MM.1S (cell line): ENCODE data around the gene OSGEP.

Experiments
- DNase-seq: peaks from one replicate; pipeline ENCODE4 v3.0.0-alpha.2; 2015
- H2AFZ ChIP-seq: fragments of 300-600 bp; sonication (generic); 2 replicates; pipeline ENCODE4 v1.6.0; 2016; ENCODE audit warnings: antibody characterized with exemption, low read length
- H3F3A ChIP-seq: fragments of 300-600 bp; sonication (generic); 2 replicates; pipeline ENCODE4 v1.6.1; 2016; ENCODE audit warnings: mild to moderate bottlenecking, antibody characterized with exemption, low read length, moderate library complexity, mixed read lengths; ENCODE audit not compliant: insufficient read depth
- H3K27ac ChIP-seq: fragments of 300-600 bp; sonication (generic); 2 replicates; pipeline ENCODE4 v1.5.1; 2016; ENCODE audit warnings: mild to moderate bottlenecking, low read length
- H3K27me3 ChIP-seq: fragments of 300-600 bp; sonication (generic); replicated peaks from 2 replicates; pipeline ENCODE4 v1.6.0; 2016; ENCODE audit warnings: low read length; ENCODE audit not compliant: insufficient read depth
- H3K36me3 ChIP-seq: fragments of 300-600 bp; sonication (generic); replicated peaks from 2 replicates; pipeline ENCODE4 v1.6.1; 2016; ENCODE audit warnings: mild to moderate bottlenecking, low read length, mixed read lengths; ENCODE audit not compliant: insufficient read depth
- H3K4me1 ChIP-seq: fragments of 300-600 bp; sonication (generic); 2 replicates; pipeline ENCODE4 v1.6.1; 2016; ENCODE audit warnings: low read length, mixed read lengths
- H3K4me2 ChIP-seq: fragments of 300-600 bp; sonication (generic); 2 replicates; pipeline ENCODE4 v1.6.0; 2016; ENCODE audit warnings: low read depth, low read length
- H3K4me3 ChIP-seq: fragments of 300-600 bp; sonication (generic); 2 replicates; pipeline ENCODE4 v1.5.1; 2016; ENCODE audit warnings: low read length, mixed read lengths
- H3K79me2 ChIP-seq: fragments of 300-600 bp; sonication (generic); 2 replicates; pipeline ENCODE4 v1.6.1; 2016; ENCODE audit warnings: mixed run types, low read length, mixed read lengths
- H3K9ac ChIP-seq: fragments of 300-600 bp; sonication (generic); 2 replicates; pipeline ENCODE4 v1.6.1; 2016; ENCODE audit warnings: low read length, mixed read lengths
- H3K9me2 ChIP-seq: fragments of 300-600 bp; sonication (generic); replicated peaks from 2 replicates; pipeline ENCODE4 v1.6.1; 2016; ENCODE audit warnings: mild to moderate bottlenecking, low read length, mixed read lengths; ENCODE audit not compliant: insufficient read depth
- H3K9me3 ChIP-seq: fragments of 300-600 bp; sonication (generic); replicated peaks from 2 replicates; pipeline ENCODE4 v1.6.1; 2016; ENCODE audit warnings: mild to moderate bottlenecking, low read length, mixed read lengths; ENCODE audit not compliant: insufficient read depth
- H4K20me1 ChIP-seq: fragments of 300-600 bp; sonication (generic); 2 replicates; pipeline ENCODE4 v1.6.1; 2016; ENCODE audit warnings: mild to moderate bottlenecking, low read length, moderate library complexity, mixed read lengths; ENCODE audit not compliant: insufficient read depth
- CTCF ChIP-seq: fragments of 300-600 bp; sonication (generic); IDR thresholded peaks from 2 replicates; pipeline ENCODE4 v1.5.1; 2016; ENCODE audit warnings: antibody characterized with exemption, low read length, mixed read lengths
- EZH2 ChIP-seq: fragments of 300-600 bp; sonication (generic); optimal IDR thresholded peaks from 2 replicates; pipeline ENCODE3; 2017; ENCODE audit warnings: low read depth, mild to moderate bottlenecking, antibody characterized with exemption, low read length, mixed read lengths
- EZH2phosphoT487 ChIP-seq: fragments of 300-600 bp; sonication (generic); IDR thresholded peaks from 2 replicates; pipeline ENCODE4 v1.6.1; 2018; ENCODE audit warnings: antibody characterized with exemption, low read length

The OSGEP gene

DNA sequence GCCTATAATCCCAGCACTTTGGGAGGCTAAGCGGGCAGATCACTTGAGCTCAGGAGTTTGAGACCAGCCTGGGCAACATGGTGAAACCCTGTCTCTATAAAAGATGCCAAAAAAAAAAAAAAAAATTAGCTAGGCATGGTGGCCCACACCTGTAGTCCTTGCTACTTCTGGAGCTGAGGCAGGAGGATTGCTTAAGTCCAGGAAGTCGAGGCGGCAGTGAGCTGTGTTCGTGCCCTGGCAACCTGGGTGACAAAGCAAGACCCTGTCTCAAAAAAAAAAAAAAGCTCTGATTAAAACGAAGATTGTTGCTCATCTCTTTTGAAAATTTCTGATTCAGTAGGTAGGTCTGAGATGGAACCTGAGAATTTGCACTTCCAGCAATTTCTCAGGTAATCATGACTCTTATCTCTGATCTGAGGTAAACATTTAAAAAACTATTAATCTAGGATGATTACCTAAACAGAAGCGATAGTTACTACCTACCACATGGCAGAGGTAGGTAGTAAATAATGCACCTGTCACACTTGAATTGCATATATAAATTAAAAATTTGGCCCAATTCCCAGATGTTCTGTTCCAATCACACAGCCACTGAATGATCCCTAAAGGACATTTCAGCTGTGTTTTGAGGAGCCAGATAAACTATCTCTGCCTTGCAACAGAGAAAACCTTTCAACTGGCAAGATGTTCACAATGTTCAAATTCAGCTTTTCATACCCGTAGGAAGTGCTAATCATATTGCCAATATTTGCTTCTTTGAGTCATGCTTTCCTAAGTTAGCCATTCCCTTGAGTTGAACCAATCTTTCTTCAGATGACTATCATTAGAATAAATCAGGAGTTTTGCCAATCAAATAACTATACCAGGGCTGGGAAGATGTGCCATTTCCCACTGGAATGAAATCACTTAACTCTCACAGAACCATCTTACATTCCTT is 37.1 kb downstream of the OSGEP start:
- H3F3A ChIP-seq = no peaks in the 10 kb centered on the region; the same call in 1 of the 2 replicates
- DNase-seq = no peak
- TF ChIP-seq EZH2 = no peak
- no peak for TF ChIP-seq EZH2phosphoT487
- no peak for TF ChIP-seq CTCF
- no peaks in the 10 kb centered on the region for H3K27me3 ChIP-seq
- H4K20me1 ChIP-seq = no peaks in the 10 kb centered on the region
- no peak overlapping the region for H3K4me3 ChIP-seq
- no peaks in the 10 kb centered on the region for H3K9me3 ChIP-seq
- H3K9me2 ChIP-seq = no peaks in the 10 kb centered on the region
- H3K4me1 ChIP-seq = no peaks in the 10 kb centered on the region; the same call in 1 of the 2 replicates
- H3K36me3 ChIP-seq = no peaks in the 10 kb centered on the region
- H2AFZ ChIP-seq = no peak overlapping the region
- H3K4me2 ChIP-seq = no peak overlapping the region
- H3K9ac ChIP-seq = no peak overlapping the region
- no peak overlapping the region for H3K27ac ChIP-seq
- no peaks in the 10 kb centered on the region for H3K79me2 ChIP-seq

DNA sequence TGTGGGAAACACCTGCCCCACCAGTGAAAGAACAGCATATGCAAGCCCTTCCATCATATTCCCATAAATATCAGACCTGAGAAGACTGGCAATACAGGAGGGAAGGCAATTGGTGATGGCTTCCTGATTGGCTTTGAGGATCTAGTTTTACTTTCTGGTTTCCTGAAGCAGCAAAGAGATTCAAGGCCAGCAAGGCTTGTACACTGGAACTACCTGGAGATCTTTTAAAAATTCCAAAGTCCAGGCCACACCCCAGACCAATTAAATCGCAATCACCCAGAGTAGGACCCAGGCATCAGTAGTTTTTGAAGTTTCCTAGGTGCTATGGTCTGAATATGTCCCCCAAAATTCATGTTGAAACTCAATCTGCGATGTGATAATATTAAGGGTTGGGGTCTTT is 38.4 kb downstream of the OSGEP start:
- Histone ChIP-seq H3K36me3 (no peaks in the 10 kb centered on the region), H3K9me3 (no peaks in the 10 kb centered on the region), H3K4me1 (no peaks in the 10 kb centered on the region; the same call in 1 of the 2 replicates), H4K20me1 (no peaks in the 10 kb centered on the region), H2AFZ (peak overlapping the region; percentile 49), H3K4me2 (peak overlapping the region; percentile 20; the same call in 1 of the 2 replicates), H3K27me3 (no peaks in the 10 kb centered on the region), H3K9me2 (no peaks in the 10 kb centered on the region), H3K9ac (no peak overlapping the region; the same call in 1 of the 2 replicates), H3K27ac (no peak overlapping the region), H3K4me3 (no peak overlapping the region), H3F3A (no peaks in the 10 kb centered on the region; the same call in 1 of the 2 replicates), H3K79me2 (peaks cover 11% of the 10 kb centered on the region)
- TF ChIP-seq CTCF (no peak), EZH2 (no peak), EZH2phosphoT487 (no peak)
- no peak for DNase-seq

DNA sequence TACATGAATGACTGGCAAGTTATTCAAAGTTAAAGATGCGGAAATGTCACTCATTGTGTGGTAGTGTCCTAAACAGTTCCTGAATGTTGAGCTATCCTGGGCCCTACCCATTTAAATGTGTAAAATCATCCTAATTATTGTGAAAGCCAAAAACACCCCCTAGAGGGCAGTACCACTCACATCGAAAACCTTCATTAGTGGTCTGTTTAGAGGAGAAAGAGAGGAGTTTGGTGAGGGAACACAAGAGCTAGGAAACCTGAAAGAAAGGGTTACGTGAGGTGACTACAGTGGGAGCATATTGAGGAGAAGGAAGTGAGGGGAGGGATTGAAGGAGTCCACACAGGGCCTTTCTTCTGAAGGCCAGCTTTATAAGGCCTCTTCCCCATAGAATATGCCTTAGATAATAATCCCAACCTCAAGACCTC is 38.8 kb downstream of the OSGEP start:
- H3K36me3 ChIP-seq = no peaks in the 10 kb centered on the region
- H3K27ac ChIP-seq = no peak overlapping the region
- H3K9me2 ChIP-seq = no peaks in the 10 kb centered on the region
- peak; percentile 55 for DNase-seq
- H3K9me3 ChIP-seq = no peaks in the 10 kb centered on the region
- H3K4me2 ChIP-seq = peak overlapping the region; percentile 20; the same call in 1 of the 2 replicates
- H4K20me1 ChIP-seq = no peaks in the 10 kb centered on the region
- H3K4me3 ChIP-seq = no peak overlapping the region
- TF ChIP-seq EZH2 (no peak), CTCF (peak; percentile 52)
- H3F3A ChIP-seq = no peaks in the 10 kb centered on the region; the same call in 1 of the 2 replicates
- no peak overlapping the region; the same call in 1 of the 2 replicates for H3K9ac ChIP-seq
- peaks cover 14% of the 10 kb centered on the region for H3K79me2 ChIP-seq
- no peaks in the 10 kb centered on the region; the same call in 1 of the 2 replicates for H3K4me1 ChIP-seq
- peak overlapping the region; percentile 49 for H2AFZ ChIP-seq
- H3K27me3 ChIP-seq = no peaks in the 10 kb centered on the region
